Gastrocnemius medialis (tissue), 4 donors: ENCODE measurements around the gene MKNK1.

Experiments
- CTCF ChIP-seq, 5 experiments: fragments of 450-650 bp in 3 of 5; fragments of 200-600 bp in 2 of 5; sonication (generic) in 2 of 5; IDR thresholded peaks in 4 of 5; conservative IDR thresholded peaks in 1 of 5; 1 replicate in 4 of 5; 2 replicates in 1 of 5; pipeline ENCODE4 v1.5.1; 2016 to 2019; ENCODE audit warnings: antibody characterized with exemption in 5 of 5, mild to moderate bottlenecking in 3 of 5, moderate library complexity in 3 of 5
- POLR2A ChIP-seq, 2 donors: fragments of 450-650 bp; IDR thresholded peaks; one replicate each; pipeline ENCODE4 v1.6.1; 2017; ENCODE audit warnings: antibody characterized with exemption in 2 of 2, mild to moderate bottlenecking in 2 of 2, moderate library complexity in 2 of 2

GRCh38 chr1:46642115-46642680, 38.1 kb upstream of the MKNK1 start:
- TF ChIP-seq CTCF (IDR thresholded peaks at IDR 0.05 in 4 of 5, conservative IDR thresholded peaks at IDR 0.05 in 1 of 5) (no peak), POLR2A (IDR thresholded peaks at IDR 0.05) (no peak)
